ENCODE measurements around the gene PMIS2.
"Not testable (repeated sequence)": the region's sequence is repeated elsewhere in the genome, so short reads cannot be mapped to it uniquely, and the experiment has no call there.

PMIS2 gene

GRCh38 chr19:35595928-35596327, 10.0 kb downstream of the PMIS2 start:
- DNase-seq: no peak

GRCh38 chr19:35596366-35596999, 10.5 kb downstream of the PMIS2 start:
- no peak for DNase-seq

GRCh38 chr19:35601971-35602370, 16.0 kb downstream of the PMIS2 start:
- no peak for DNase-seq

GRCh38 chr19:35604436-35604835, 18.5 kb downstream of the PMIS2 start:
- not testable (repeated sequence) for DNase-seq

- DNase-seq: not testable (repeated sequence)
Observed at GRCh38 chr19:35607170-35607569, 21.2 kb downstream of the PMIS2 start.

GRCh38 chr19:35607661-35608060, 21.7 kb downstream of the PMIS2 start:
- no peak for DNase-seq

- no peak for DNase-seq
Observed at GRCh38 chr19:35608251-35608650, 22.3 kb downstream of the PMIS2 start.

GRCh38 chr19:35609851-35610353, 23.9 kb downstream of the PMIS2 start:
- peak in 1 of 4 experiments; percentile 16 for DNase-seq

- DNase-seq: no peak
Observed at GRCh38 chr19:35612224-35612558, 26.2 kb downstream of the PMIS2 start.

GRCh38 chr19:35612559-35613321, 26.8 kb downstream of the PMIS2 start, which contains the start of gene HAUS5:
HAUS5 (plus strand) TSS chr19:35612735; CDS start chr19:35612795, 60 bp downstream.
- peak; percentile 82 to 93 (median 89) for DNase-seq

GRCh38 chr19:35613574-35613973, 27.6 kb downstream of the PMIS2 start:
- DNase-seq: no peak

- DNase-seq: no peak
Observed at GRCh38 chr19:35615036-35615435, 29.1 kb downstream of the PMIS2 start.

- no peak for DNase-seq
Observed at GRCh38 chr19:35618857-35619256, 32.9 kb downstream of the PMIS2 start.

- DNase-seq: no peak
Observed at GRCh38 chr19:35619290-35619923, 33.4 kb downstream of the PMIS2 start.

- no peak for DNase-seq
Observed at GRCh38 chr19:35620001-35620400, 34.0 kb downstream of the PMIS2 start.

- DNase-seq: no peak
Observed at GRCh38 chr19:35621708-35622107, 35.7 kb downstream of the PMIS2 start.

- DNase-seq: no peak
Observed at GRCh38 chr19:35622750-35623149, 36.8 kb downstream of the PMIS2 start.

- DNase-seq: no peak
Observed at GRCh38 chr19:35623327-35624010, 37.5 kb downstream of the PMIS2 start.

GRCh38 chr19:35628264-35628564, 42.2 kb downstream of the PMIS2 start:
- DNase-seq: no peak

- peak; percentile 89 to 95 (median 93) for DNase-seq
Observed at GRCh38 chr19:35628565-35629331, 42.8 kb downstream of the PMIS2 start, which contains the start of gene RBM42. RBM42 (plus strand) TSS chr19:35629036; CDS start chr19:35629154, 118 bp downstream.

GRCh38 chr19:35629332-35629633, 43.3 kb downstream of the PMIS2 start:
- no peak for DNase-seq

GRCh38 chr19:35633727-35634440, 47.9 kb downstream of the PMIS2 start:
- no peak for DNase-seq
